SK-N-SH treated with all-trans-retinoic acid at 6 μM for 48 hours (cell line): ENCODE results near the gene SLC35A1.

Experiments used
- ATAC-seq: fragments of 200-7000 bp; cut with Tn5 transposase; 3 replicates; pipeline ENCODE4 v1.9.1; 2020; ENCODE audit warnings: mild to moderate bottlenecking, moderate library complexity
- ARNTL ChIP-seq: fragments of 450-650 bp; formaldehyde crosslinking; IDR thresholded peaks from 2 replicates; pipeline ENCODE4 v1.5.0; 2020; ENCODE audit warnings: low read depth, mild to moderate bottlenecking, moderate library complexity, borderline replicate concordance
- CREB5 ChIP-seq: fragments of 250-450 bp; sonication (Bioruptor Pico); IDR thresholded peaks from 2 replicates; pipeline ENCODE4 v1.5.1; 2020; ENCODE audit warnings: low read depth, mild to moderate bottlenecking, moderate library complexity
- CSDC2 ChIP-seq: fragments of 250-450 bp; sonication (Bioruptor Pico); IDR thresholded peaks from 2 replicates; pipeline ENCODE4 v1.5.0; 2020; ENCODE audit warnings: mild to moderate bottlenecking, moderate library complexity
- ESRRG ChIP-seq: fragments of 250-450 bp; sonication (Bioruptor Pico); IDR thresholded peaks from 2 replicates; pipeline ENCODE4 v1.6.1; 2021; ENCODE audit warnings: mild to moderate bottlenecking
- GLIS3 ChIP-seq: fragments of 250-450 bp; sonication (Bioruptor Pico); IDR thresholded peaks from 2 replicates; pipeline ENCODE4 v1.5.0; 2020; ENCODE audit warnings: mild to moderate bottlenecking, moderate library complexity
- ISL1 ChIP-seq: fragments of 250-450 bp; sonication (Bioruptor Pico); IDR thresholded peaks from 2 replicates; pipeline ENCODE4 v2.1.2; 2022; ENCODE audit warnings: mild to moderate bottlenecking, moderate library complexity
- OSR1 ChIP-seq: fragments of 250-450 bp; sonication (Bioruptor Pico); IDR thresholded peaks from 2 replicates; pipeline ENCODE4 v1.8.0; 2022; ENCODE audit warnings: moderate library complexity, mild to moderate bottlenecking, inconsistent platforms
- PATZ1 ChIP-seq: fragments of 250-450 bp; sonication (Bioruptor Pico); IDR thresholded peaks from 2 replicates; pipeline ENCODE4 v1.8.0; 2020; ENCODE audit warnings: mild to moderate bottlenecking, moderate library complexity, borderline replicate concordance
- POU6F1 ChIP-seq: fragments of 250-450 bp; sonication (Bioruptor Pico); IDR thresholded peaks from 2 replicates; pipeline ENCODE4 v1.8.0; 2021; ENCODE audit warnings: low read depth, mild to moderate bottlenecking, moderate library complexity, borderline replicate concordance
- PPARA ChIP-seq: fragments of 250-450 bp; sonication (Bioruptor Pico); IDR thresholded peaks from 2 replicates; pipeline ENCODE4 v1.5.0; 2020; ENCODE audit warnings: mild to moderate bottlenecking, borderline replicate concordance
- RARB ChIP-seq: fragments of 250-450 bp; sonication (Bioruptor Pico); IDR thresholded peaks from 2 replicates; pipeline ENCODE4 v1.8.0; 2021; ENCODE audit warnings: mild to moderate bottlenecking, moderate library complexity
- TOX ChIP-seq: fragments of 250-450 bp; sonication (Bioruptor Pico); IDR thresholded peaks from 2 replicates; pipeline ENCODE4 v1.8.0; 2021; ENCODE audit warnings: mild to moderate bottlenecking, moderate library complexity, borderline replicate concordance
- ZC3H10 ChIP-seq: fragments of 250-450 bp; sonication (Bioruptor Pico); IDR thresholded peaks from 2 replicates; pipeline ENCODE4 v1.5.1; 2021; ENCODE audit warnings: mild to moderate bottlenecking, moderate library complexity
- ZFP30 ChIP-seq: fragments of 450-650 bp; formaldehyde crosslinking; IDR thresholded peaks from 2 replicates; pipeline ENCODE4 v1.5.0; 2022; ENCODE audit warnings: mild to moderate bottlenecking, moderate library complexity
- ZNF565 ChIP-seq: fragments of 450-650 bp; formaldehyde crosslinking; conservative IDR thresholded peaks from 2 replicates; pipeline ENCODE4 v1.5.0; 2020; ENCODE audit warnings: low read depth, mild to moderate bottlenecking, moderate library complexity
- ZNF70 ChIP-seq: fragments of 450-650 bp; formaldehyde crosslinking; IDR thresholded peaks from 2 replicates; pipeline ENCODE4 v1.5.0; 2020; ENCODE audit warnings: mild to moderate bottlenecking, moderate library complexity
- ZNF8 ChIP-seq: fragments of 450-650 bp; formaldehyde crosslinking; IDR thresholded peaks from 2 replicates; pipeline ENCODE4 v1.5.0; 2020; ENCODE audit warnings: mild to moderate bottlenecking, moderate library complexity

SLC35A1 gene

GRCh38 chr6:87561017-87561416 lies 88.2 kb downstream of the SLC35A1 start:
- ATAC-seq = peak; percentile 59; the same call in 2 of the 3 replicates

More at GRCh38 chr6:87561017-87561416, 88.2 kb downstream of the SLC35A1 start:
- no peak for TF ChIP-seq ZNF565
- TF ChIP-seq PPARA (CRISPR knock-in tag) = no peak
- no peak for TF ChIP-seq ESRRG (CRISPR knock-in tag)
- TF ChIP-seq CREB5 (CRISPR knock-in tag) = no peak
- TF ChIP-seq PATZ1 (CRISPR knock-in tag) = no peak
- TF ChIP-seq ZFP30 = no peak
- TF ChIP-seq POU6F1 = no peak
- no peak for TF ChIP-seq TOX (CRISPR knock-in tag)
- no peak for TF ChIP-seq ZC3H10 (CRISPR knock-in tag)
- TF ChIP-seq GLIS3 (CRISPR knock-in tag) = no peak
- no peak for TF ChIP-seq OSR1
- TF ChIP-seq ZNF70 (CRISPR knock-in tag) = no peak
- no peak for TF ChIP-seq ISL1 (CRISPR knock-in tag)
- no peak for TF ChIP-seq CSDC2
- no peak for TF ChIP-seq ARNTL
- TF ChIP-seq RARB (CRISPR knock-in tag) = no peak
- TF ChIP-seq ZNF8 (CRISPR knock-in tag) = no peak
- TF ChIP-seq, all 23 proteins: peak for 0
